GM23338 (cell line): ENCODE data around the gene ADCYAP1R1.

Source experiments
- CREB1 ChIP-seq: fragments of 250-450 bp; sonication (Bioruptor Pico); IDR thresholded peaks from 2 replicates; pipeline ENCODE4 v1.5.0; 2020; ENCODE audit warnings: low read depth, mild to moderate bottlenecking, moderate library complexity
- CTCF ChIP-seq, 2 experiments: fragments of 200-600 bp in 1 of 2; sonication (generic) in 1 of 2; conservative IDR thresholded peaks; 2 replicates each; pipeline versions ENCODE4 v1.5.1 to v1.6.1; 2016 to 2017; ENCODE audit warnings: antibody characterized with exemption in 2 of 2, low read depth in 2 of 2, mild to moderate bottlenecking in 2 of 2, moderate library complexity in 1 of 2
- ETS1 ChIP-seq: IDR thresholded peaks from 2 replicates; pipeline ENCODE4 v1.6.1; 2016; ENCODE audit warnings: antibody characterized with exemption
- EZH2 ChIP-seq: fragments of 200-600 bp; sonication (generic); IDR thresholded peaks from one replicate; pipeline ENCODE4 v1.8.0; 2017; ENCODE audit warnings: antibody characterized with exemption, mild to moderate bottlenecking, low read depth; ENCODE audit not compliant: unreplicated experiment
- EZH2phosphoT487 ChIP-seq: fragments of 200-600 bp; sonication (generic); IDR thresholded peaks from one replicate; pipeline ENCODE4 v1.8.1; 2018; ENCODE audit warnings: antibody characterized with exemption; ENCODE audit not compliant: unreplicated experiment
- JUNB ChIP-seq: IDR thresholded peaks from one replicate; pipeline ENCODE4 v1.6.1; 2016; ENCODE audit warnings: antibody characterized with exemption; ENCODE audit not compliant: unreplicated experiment
- NANOG ChIP-seq: IDR thresholded peaks from 2 replicates; pipeline ENCODE4 v1.6.1; 2016; ENCODE audit warnings: antibody characterized with exemption, borderline replicate concordance
- POLR2AphosphoS5 ChIP-seq: IDR thresholded peaks from 2 replicates; pipeline ENCODE4 v1.6.1; 2016; ENCODE audit warnings: antibody characterized with exemption, low read depth
- REST ChIP-seq: IDR thresholded peaks from one replicate; pipeline ENCODE4 v1.6.1; 2018; ENCODE audit warnings: antibody characterized with exemption; ENCODE audit not compliant: unreplicated experiment
- STAT1 ChIP-seq: IDR thresholded peaks from one replicate; pipeline ENCODE4 v1.6.1; 2016; ENCODE audit warnings: antibody characterized with exemption; ENCODE audit not compliant: unreplicated experiment
- ZNF114 ChIP-seq: fragments of 250-450 bp; sonication (Bioruptor Pico); IDR thresholded peaks from 2 replicates; pipeline ENCODE4 v1.5.0; 2020; ENCODE audit warnings: mild to moderate bottlenecking, moderate library complexity
- ZNF331 ChIP-seq: fragments of 250-450 bp; sonication (Bioruptor Pico); IDR thresholded peaks from 2 replicates; pipeline ENCODE4 v1.5.0; 2020; ENCODE audit warnings: low read depth, mild to moderate bottlenecking, moderate library complexity
- ZNF462 ChIP-seq: fragments of 250-450 bp; sonication (Bioruptor Pico); IDR thresholded peaks from 2 replicates; pipeline ENCODE4 v1.5.0; 2020; ENCODE audit warnings: mild to moderate bottlenecking, moderate library complexity

- TF ChIP-seq CTCF (conservative IDR thresholded peaks at IDR 0.05; ENCODE audit: low read depth in 2 of 2) (no peak), POLR2AphosphoS5 (no peak), EZH2 (no peak), ETS1 (no peak), CREB1 (no peak), REST (no peak), EZH2phosphoT487 (no peak), STAT1 (no peak), JUNB (no peak), ZNF114 (CRISPR knock-in tag) (no peak), ZNF331 (CRISPR knock-in tag) (no peak), NANOG (no peak), ZNF462 (no peak)
Measured at GRCh38 chr7:31022117-31022516, 30.0 kb upstream of the ADCYAP1R1 start.
